HG03520 (cell line): ENCODE results near the gene BLM.
A peak's percentile ranks its signal among the peaks of the same experiment; 100 is the strongest.
"Not testable (repeated sequence)": the region's sequence is repeated elsewhere in the genome, so short reads cannot be mapped to it uniquely, and the experiment has no call there.

Source experiments
- ATAC-seq: cut with Tn5 transposase; IDR thresholded peaks from one replicate; pipeline ENCODE4 v1.9.1; 2021; ENCODE audit warnings: mild to moderate bottlenecking, moderate library complexity; ENCODE audit not compliant: unreplicated experiment

BLM gene

GRCh38 chr15:90818251-90819210, 101.4 kb downstream of the BLM start:
- ATAC-seq: no peak

GRCh38 chr15:90819390-90819789, 102.2 kb downstream of the BLM start:
- ATAC-seq: no peak

- ATAC-seq: no peak
Measured at GRCh38 chr15:90819850-90820249, 102.7 kb downstream of the BLM start.

- no peak for ATAC-seq
Measured at GRCh38 chr15:90820481-90820880, 103.3 kb downstream of the BLM start.

GRCh38 chr15:90822204-90822955, 105.2 kb downstream of the BLM start:
- no peak for ATAC-seq

GRCh38 chr15:90823455-90823974, 106.4 kb downstream of the BLM start:
- ATAC-seq: no peak

GRCh38 chr15:90825115-90825899, 108.2 kb downstream of the BLM start:
- not testable (repeated sequence) for ATAC-seq

GRCh38 chr15:90826206-90826885, 109.2 kb downstream of the BLM start:
- ATAC-seq: not testable (repeated sequence)

- no peak for ATAC-seq
Measured at GRCh38 chr15:90826886-90827435, 109.8 kb downstream of the BLM start.

GRCh38 chr15:90828111-90828510, 111.0 kb downstream of the BLM start:
- ATAC-seq: no peak

GRCh38 chr15:90829126-90829525, 112.0 kb downstream of the BLM start:
- ATAC-seq: no peak

- ATAC-seq: no peak
Measured at GRCh38 chr15:90829942-90830440, 112.8 kb downstream of the BLM start.

- no peak for ATAC-seq
Measured at GRCh38 chr15:90834626-90835025, 117.5 kb downstream of the BLM start.

- no peak for ATAC-seq
Measured at GRCh38 chr15:90836296-90836871, 119.2 kb downstream of the BLM start.

- no peak for ATAC-seq
Measured at GRCh38 chr15:90837094-90837493, 119.9 kb downstream of the BLM start.

GRCh38 chr15:90838139-90838538, 121.0 kb downstream of the BLM start:
- no peak for ATAC-seq

GRCh38 chr15:90838544-90838943, 121.4 kb downstream of the BLM start:
- ATAC-seq: no peak

GRCh38 chr15:90839187-90840071, 122.3 kb downstream of the BLM start:
- peak; percentile 78 for ATAC-seq
